Right renal pelvis (tissue), 4 donors: ENCODE results near the gene PNPLA5. TPM values are rescaled to one million over a fixed set of nuclear protein-coding genes. Genes with fewer than 3 reads are reported as not detected.
"Not testable (repeated sequence)": the region's sequence is repeated elsewhere in the genome, so short reads cannot be mapped to it uniquely, and the experiment has no call there.

Experiments used
- DNase-seq, 4 donors: peaks; one replicate each; pipeline ENCODE4 v3.0.0-alpha.2; 2013; ENCODE audit warnings: low read depth in 4 of 4, low spot score in 3 of 4, missing footprints in 1 of 4
- polyA plus RNA-seq, 4 donors: library from polyadenylated mRNA; unstranded; fragments of 120-200 nt; gene quantifications; one replicate each; pipeline ENCODE4 v1.2.1, GENCODE V29; 2013; ENCODE audit not compliant: insufficient read length in 4 of 4

PNPLA5 gene
- polyA plus RNA-seq, 4 donors: 0.12 TPM; not detected in 3

DNA sequence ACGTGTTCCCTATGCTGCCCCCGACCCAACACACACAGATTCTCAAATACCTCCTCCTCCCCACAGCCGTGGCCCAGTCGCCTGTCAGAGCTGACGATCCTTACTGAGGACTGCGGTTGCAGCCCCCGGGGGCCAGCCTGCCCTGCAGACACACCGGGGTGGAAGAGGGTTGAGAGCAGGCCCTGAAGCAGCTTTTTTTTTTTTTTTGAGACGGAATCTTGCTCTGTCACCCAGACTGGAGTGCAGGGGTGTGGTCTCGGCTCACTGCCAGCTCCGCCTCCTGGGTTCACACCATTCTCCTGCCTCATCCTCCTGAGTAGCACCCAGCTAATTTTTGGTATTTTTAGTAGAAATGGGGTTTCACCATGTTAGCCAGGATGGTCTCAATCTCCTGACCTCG is 11.2 kb upstream of the PNPLA5 start:
- not testable (repeated sequence) for DNase-seq

DNA sequence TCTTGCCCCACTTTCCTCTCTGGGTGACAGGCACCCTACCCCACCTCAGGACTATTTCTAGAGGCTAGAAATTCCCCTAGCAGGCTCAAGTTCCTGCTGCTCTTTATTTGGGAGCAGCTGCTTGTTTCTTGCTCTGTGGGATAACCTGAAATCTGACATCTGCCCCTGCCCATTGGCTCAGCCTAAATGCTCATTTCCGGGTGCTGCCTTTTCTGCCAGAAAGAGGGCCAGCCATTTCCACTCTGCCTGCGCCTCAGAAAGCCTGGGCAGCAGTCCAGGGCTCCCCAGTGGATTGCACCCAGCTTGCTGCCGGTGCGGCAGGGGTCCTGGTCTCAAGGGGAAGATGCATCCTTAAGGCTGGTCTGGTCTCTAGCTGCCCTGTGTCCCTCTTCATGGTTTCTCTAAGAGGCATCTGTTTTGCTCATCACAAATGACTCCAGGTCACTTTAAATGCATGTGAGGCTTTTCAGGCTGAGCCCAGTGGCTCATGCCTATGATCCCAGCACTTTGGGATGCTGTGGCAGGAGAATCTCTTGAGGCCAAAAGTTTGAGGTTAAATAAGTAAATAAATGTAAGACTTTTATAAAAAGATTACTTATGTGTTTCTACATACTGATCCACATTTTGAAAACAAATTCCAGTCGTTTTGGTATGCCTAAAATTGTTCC is 10.3 kb upstream of the PNPLA5 start:
- DNase-seq: no peak

DNA sequence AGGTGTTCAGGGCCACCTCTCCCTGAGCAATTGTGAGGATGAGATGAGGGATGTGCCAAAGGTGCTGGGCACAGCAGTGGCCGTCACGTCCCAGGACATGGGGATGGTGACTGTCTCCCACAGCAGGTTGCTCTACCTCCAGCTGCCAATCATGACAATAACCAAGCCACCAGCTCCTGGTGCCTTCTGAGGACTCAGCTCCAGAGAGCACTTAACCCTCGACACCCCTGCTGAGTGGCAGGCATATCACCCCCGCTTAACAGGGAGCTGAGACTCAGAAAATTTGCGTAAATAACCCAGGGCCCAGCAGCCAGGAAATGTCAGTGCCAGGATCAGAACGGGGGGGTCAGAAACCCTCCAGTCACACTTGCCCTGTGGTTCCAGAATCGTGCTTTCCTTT is 8.4 kb upstream of the PNPLA5 start:
- DNase-seq: no peak

DNA sequence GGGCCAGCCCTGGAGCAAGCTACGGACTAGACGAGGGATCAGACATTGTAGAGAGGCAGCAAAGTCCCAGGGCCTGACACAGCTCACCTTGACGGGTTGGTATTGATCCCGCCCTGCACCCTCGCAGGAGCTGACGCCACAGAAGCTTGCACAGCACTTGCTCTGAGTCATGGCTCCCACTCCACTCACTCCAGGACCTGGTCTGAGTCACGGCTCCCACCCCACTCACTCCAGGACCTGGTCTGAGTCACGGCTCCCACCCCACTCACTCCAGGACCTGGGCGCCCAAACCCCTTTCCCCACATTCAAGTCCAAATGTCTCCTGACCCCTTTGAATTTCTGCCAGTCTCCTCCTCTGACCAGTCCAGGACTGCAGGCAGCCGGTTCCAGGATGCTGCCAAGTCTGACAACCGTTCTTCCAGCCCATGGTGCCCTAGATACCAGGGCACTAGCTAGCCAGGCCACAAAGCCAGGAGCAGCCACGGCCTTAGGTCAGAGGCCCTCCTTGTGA is 6.0 kb upstream of the PNPLA5 start:
- DNase-seq: no peak

DNA sequence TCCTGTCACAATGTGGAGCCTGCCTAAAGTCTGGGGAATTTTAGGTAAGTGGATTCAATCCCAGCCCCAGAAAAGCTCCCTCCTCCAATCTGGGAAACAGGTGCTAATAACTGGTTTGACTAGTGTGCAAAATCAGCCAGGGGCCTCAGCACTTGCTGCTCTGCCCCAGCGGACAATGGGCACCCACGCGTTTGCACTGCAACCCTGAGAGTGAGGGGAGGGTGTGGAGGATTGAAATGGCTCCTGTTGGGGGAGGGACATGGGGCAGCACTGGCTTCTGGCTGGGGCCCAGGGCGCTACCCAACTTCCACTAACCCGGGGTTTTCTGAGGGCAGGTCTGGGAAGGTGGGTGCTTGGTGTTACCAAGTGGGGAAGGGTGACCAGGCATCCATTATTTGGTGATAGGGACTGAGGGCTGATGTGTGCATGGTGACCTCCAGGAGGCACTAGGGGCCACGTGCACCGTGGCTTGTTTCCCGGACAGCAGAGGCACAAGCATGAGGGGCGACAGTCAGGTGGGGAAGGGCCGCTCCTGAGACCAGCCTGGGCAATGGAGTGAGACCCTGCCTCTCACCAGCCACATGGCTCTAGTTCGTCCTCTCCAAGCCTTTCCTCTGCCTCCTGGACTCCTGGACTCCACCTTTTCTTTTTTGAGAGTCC is 4.3 kb upstream of the PNPLA5 start:
- DNase-seq: no peak

DNA sequence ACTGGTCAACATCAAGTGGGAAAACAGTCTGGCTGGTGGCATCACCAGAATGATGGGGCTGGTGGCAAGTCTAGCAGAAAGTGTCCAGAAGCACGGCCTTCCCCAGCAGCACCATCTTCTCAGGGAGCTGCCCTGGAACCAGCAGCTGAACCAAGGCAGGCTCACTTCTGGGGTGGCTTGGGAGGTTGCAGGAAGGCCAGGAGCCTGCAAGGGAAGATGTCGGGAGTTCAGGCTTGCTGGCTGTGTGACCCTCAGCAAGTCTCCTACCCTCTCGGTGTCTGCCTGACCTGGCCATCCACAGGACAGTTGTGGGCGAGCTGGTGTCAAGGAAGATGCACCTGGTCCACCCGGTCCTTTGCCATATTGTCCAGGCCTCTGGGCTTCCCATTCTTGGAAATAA is 2.3 kb upstream of the PNPLA5 start:
- DNase-seq: no peak

DNA sequence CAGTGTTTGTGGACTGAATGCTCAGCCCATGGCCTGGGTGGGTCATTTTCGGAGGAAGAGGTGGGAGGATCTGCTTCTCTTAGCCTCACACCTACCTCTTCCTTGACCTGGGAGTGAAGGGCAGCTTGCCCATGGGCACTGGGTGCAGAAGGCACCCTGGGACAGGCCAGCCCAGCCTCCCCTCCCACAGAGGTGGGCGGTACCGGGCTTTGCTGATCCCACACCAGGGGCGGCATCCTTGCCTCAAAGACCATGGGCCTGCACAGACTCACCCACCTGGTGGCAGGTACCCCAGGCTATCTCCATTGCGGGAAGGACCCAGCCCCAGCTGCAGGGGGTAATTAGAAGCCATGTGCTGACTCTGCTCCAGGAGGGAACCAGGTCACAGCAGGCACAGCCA is 1.5 kb upstream of the PNPLA5 start:
- DNase-seq: no peak

DNA sequence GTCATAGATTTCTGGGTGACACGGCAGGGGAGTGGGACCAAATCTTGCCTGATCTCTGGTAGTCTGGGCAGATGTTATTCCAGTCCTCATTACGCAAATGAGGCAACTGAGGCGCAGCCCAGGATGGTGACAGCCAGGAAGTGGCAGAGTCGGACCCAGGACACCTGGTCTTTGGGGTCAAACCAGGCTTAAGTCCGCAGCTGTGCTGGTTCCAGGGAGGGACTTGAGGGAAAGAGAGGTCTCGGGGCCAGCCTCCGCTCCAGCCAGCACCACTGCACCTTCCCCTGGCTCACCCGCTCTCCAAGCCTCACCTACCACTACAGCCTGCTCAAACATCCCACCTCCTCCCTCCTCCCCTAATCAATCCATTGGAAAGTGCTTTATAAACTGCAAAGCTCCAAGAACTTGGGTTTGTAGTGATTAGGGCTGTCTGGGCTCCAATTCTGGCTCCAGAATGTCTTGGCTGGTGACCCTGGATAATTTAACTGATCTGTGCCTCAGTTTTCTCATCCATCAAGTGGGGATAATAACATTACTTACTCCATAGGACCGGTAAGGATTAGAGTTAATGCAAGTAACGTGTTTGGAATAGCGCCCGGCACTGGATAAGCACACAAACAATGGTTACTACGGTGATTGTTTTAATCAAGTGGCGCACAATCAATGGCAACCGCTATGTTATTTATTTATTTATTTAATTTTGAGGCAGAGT is 526 bp upstream of the PNPLA5 start:
- no peak for DNase-seq

DNA sequence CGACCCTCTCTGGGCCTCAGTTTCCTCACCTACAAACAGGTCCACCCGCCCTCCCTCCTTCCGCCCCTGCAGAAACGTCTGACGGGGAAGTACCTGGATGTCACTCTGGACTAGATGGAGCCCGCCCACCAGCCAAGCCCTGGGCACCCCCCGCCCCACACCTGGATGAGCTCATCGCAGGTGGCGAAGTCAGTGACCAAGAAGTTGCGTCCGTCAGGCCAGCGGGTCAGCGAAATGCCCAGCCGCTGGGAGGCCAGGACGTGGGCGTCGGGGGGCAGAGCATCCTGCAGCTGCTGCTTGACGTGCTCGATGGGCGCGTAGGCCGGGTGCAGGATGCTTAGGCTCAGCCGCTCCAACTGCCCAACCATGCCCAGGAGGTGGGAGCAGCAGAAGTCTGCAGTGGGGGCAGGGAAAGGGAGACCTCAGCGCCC is 897 bp downstream of the PNPLA5 start:
- DNase-seq: no peak

DNA sequence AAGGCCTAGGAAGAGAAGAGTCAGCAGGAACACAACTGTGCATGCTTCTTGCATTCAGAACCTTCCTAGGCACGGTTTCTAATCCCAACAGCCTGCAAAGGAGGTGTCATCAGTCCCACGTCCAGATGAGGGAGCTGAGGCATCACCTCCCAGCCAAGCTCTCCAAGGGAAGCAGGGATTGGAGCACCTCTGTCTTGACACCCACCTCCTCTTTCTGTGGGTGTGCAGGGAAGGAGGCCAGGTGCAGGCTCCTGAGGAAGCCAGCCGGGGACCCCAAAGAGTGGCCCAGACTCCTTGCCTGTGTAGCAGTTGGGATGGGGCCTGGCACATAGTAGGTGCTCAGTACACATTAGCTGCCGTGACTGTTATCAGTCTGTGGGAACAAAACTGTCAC is 2.0 kb downstream of the PNPLA5 start:
- no peak for DNase-seq

DNA sequence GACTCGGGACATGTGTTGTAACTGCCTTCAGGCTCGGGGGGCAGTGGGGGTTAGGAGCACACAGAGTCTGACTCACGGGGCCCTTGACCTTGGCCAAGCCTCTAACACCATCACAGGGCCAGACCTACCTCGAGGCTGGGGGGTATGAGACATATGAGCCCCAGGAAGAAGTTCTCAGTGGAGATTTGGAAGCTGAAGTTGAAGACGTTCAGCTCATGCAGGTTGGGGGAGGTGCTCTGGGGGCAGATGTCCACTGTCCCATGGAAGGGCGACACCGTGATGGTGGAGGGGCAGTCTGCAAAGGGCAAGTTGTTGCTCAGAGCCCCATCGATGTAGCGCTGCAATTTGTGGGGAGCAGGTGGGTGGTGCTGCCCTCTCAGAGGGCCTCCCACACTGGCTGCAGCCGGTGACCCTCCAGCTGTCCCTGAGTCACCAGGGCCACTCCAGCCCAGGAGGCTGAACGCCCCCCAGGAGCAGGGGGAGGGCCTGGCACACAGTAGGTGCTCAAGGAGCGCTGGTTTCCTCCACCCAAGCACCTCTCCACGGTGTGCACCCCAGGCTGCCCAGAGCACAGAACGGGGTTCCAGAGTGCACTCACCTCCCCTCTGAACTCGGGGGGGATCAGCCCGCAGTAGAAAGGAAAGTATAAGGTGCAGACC is 2.5 kb downstream of the PNPLA5 start:
- DNase-seq: no peak

DNA sequence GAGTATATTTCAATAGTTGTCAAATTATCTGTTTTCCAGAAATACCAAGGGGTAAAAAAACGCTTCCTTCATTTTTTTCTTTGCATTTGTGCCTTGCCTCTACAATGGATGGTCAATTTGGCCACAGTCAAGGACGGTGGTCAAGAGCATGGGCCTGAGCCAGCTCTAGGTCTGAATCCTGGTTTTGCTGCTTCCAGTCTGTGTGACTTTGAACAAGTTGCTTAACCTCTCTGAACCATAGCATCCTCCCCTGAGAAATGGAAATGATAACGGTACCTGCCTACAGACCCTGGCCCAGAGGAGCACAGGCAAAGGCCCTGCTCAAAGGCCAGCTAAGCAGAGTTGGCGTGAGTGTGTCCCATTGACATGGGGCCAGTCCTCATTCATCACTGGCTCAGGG is 3.1 kb downstream of the PNPLA5 start:
- DNase-seq: no peak

DNA sequence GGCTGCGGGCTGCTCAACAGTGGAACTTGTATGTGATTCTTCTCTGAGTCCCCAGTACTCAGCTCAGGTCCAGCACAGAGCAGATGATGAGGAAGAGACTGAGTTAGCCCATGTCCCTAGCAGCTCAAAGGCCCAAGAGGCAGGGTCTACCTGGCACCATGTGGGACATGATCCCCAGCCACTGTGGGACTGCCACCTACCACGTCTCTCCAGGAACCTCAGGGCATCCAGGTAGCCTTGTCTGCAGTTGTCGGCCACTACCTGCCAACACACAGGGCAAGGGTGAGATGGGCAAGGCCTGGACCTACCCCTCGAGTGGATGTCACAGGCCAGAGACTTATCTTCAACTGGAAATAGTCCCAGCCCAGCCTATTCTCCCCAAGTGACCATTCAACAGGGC is 4.4 kb downstream of the PNPLA5 start:
- DNase-seq: no peak

DNA sequence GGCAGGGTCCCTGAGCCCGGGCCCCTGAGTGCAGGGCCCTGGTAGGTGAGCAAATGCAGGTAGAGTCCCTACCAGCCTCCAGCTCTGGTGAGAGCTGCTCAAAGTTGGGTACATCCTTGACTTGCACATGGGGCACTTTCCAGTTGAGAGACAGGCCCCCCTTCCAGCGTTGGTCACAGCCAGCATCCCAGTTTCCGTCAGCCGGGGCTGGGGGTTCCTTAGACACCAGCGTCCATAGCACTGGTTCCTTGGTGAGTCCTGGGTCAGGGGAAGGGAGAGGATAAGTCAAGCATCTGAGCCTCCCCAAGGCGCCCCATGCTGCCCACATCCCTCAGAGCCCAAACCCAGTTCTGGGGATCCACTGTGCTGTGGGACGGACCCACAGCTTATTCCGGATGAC is 5.6 kb downstream of the PNPLA5 start:
- DNase-seq: no peak

DNA sequence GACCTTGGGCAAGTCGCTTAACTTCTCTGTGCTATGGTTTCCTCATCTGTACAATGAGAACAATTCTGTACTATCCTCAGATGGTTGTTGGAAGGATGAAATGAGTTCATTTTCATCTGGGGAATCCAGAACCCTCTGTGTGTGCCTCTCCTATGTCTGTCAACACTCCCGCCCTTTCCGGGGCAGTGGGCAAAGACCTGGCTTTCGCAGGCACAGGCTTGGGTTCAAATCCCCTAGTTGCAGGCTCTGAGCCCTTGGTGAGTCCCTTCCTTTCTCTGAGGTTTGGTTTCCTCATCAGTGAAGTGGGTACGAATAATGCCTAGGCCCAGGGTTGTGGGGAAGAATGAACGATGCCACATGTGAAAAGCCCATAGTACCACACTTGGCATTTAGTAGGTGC is 6.0 kb downstream of the PNPLA5 start:
- no peak for DNase-seq

DNA sequence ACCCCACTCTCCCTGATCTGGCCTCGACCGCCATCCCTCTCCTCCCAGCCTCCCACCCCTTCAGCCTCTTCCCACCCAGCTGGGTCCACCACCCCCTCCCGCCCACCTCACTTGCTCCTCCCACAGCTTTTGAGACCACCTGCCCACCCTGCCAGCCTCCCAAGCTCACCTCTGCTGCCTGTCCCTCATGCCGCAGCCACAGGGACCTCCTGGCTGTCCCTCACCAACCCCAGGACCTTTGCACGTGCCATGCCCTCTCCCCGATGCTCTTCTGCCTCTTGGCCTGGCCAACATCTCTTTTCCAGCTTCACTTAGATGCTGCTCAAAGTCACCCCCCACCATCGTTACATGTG is 6.5 kb downstream of the PNPLA5 start:
- DNase-seq: no peak

DNA sequence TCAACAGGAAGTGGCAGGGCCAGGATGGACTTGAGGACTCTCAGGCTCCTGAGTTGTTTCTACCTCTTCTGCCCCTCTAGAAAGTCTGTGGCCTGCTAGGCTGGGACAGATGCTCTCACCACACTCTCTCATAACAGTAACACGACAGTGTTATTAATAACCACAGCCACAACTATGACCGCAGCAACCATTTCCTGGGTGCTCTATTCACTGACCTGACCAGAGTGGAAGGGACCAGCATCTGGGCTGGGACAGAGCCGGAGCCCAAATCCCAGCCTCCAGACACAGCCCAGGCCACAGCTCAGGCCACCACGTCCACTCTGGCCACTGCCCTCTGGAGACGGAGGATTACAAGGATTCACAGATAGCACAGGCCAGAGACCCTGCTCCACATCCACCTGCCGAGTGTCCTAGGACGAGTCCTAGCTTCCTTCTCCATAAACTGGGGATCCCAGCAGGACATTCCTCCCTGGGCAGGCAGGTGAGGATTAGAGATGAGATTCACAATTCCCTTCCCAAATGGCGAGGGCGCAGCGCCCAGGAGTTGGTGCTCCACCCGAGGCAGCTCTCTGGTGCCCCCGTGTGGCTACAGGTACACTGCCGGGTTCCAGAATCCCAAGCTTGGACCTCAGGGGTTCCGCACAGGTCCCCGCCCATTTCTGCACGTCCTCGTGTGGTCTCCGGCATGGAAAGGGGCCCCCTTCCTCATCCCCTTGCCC is 7.1 kb downstream of the PNPLA5 start:
- DNase-seq: no peak

DNA sequence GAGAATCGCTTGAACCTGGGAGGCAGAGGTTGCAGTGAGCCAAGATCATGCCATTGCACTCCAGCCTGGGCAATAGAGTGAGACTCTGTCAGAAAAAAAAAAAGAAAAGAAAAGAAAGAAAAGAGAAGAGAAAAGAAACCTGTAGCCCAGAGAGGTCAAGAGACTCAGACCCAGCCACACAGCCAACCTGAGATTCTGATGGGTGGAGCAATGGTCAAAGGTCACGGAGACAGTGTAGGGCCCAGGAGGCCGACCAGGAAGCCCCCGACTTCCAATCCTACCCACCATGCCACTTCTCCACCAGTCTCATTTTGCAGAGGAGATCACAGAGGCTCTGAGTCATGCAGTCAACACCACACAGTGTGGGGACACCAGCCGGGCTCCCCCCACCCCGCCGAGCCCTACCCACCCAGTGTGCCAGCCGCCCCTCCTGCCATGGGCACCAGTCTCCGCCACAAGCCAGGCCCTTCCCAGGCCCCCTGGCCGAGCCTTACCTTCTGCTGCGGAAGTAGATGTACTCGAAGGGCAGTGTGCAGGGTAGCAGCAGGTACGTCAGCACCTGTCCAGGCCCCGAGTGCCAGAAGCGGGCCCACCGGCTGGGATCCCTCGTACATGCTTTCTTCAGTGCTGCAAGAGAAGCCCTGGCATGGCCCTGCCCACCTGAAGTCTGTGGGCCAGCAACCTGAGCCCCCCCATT is 7.9 kb downstream of the PNPLA5 start:
- DNase-seq: no peak

DNA sequence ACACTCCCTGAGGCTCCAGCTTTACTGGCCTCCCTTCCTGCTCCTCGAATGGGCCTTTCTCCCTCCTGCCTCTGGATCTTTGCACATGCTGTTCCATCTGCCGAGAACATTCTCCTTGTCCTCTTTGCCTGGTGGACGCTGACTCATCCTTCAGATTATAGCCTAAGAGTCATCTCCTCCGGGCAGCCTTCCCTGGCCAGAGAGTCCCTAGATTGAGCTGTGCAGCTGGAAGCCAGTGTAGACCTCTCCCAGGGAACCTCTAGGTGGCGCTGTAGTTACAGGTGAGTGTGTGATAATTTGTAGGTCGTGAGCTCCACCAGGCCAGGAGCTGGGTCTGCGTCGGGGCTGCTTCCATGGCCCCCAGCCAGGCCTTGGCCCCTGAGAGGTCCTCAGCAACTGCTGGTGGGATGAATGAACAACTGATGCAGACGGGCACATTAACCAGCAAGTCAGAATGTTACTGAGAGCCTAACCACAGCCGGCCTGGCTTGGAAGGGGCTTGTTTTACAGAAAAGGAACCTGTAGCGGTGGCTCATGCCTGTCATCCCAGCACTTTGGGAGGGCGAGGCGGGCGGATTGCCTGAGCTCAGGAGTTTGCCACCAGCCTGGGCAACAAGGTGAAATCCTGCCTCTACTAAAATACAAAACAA is 8.7 kb downstream of the PNPLA5 start:
- DNase-seq: peak in 2 of 4 donors; percentile 53 to 59
